WTC11 (cell line): ENCODE results near the gene ARPC1A. TPM values are rescaled to one million over a fixed set of nuclear protein-coding genes. Genes with fewer than 3 reads are reported as not detected.

Experiments
- ATAC-seq: fragments of 200-7000 bp; cut with Tn5 transposase; 2 replicates; pipeline ENCODE4 v1.10.0; 2021; ENCODE audit warnings: mild to moderate bottlenecking, moderate library complexity
- CTCF ChIA-PET: fragments of 300-600 bp; sonication (Branson Sonifier 250); formaldehyde crosslinking; loops from one replicate; lab custom pipeline; 2021; ENCODE audit warnings: antibody characterized with exemption; lab: Charles Lee
- POLR2A ChIA-PET: fragments of 350-600 bp; sonication (Branson Sonifier 250); formaldehyde crosslinking; loops from one replicate; lab custom pipeline; 2021; ENCODE audit warnings: antibody characterized with exemption; lab: Charles Lee
- DNase-seq: peaks from one replicate; pipeline ENCODE4 v3.0.0; 2021; ENCODE audit warnings: low spot score
- H3K27ac Mint-ChIP-seq: 2 replicates; pipeline ENCODE4 v1.8.0; 2021; ENCODE audit warnings: mixed read lengths
- H3K27me3 Mint-ChIP-seq: 2 replicates; pipeline ENCODE4 v1.8.0; 2021; ENCODE audit warnings: low read depth, mild to moderate bottlenecking, moderate library complexity, mixed read lengths
- H3K36me3 Mint-ChIP-seq: 2 replicates; pipeline ENCODE4 v1.8.0; 2021; ENCODE audit warnings: mixed read lengths
- H3K4me1 Mint-ChIP-seq: 2 replicates; pipeline ENCODE4 v1.8.0; 2022; ENCODE audit warnings: mixed read lengths
- H3K4me3 Mint-ChIP-seq: 2 replicates; pipeline ENCODE4 v1.8.0; 2021; ENCODE audit warnings: mild to moderate bottlenecking, moderate library complexity, mixed read lengths
- H3K9me3 Mint-ChIP-seq: 2 replicates; pipeline ENCODE4 v1.8.0; 2021; ENCODE audit warnings: mixed read lengths
- CDX4 ChIP-seq: fragments of 250-450 bp; sonication (Bioruptor Pico); IDR thresholded peaks from 2 replicates; pipeline ENCODE4 v1.9.0; 2021; ENCODE audit warnings: moderate library complexity, mild to moderate bottlenecking, inconsistent platforms, borderline replicate concordance
- ETV6 ChIP-seq: sonication (generic); formaldehyde crosslinking; IDR thresholded peaks from 2 replicates; pipeline ENCODE4 v1.8.1; 2022; ENCODE audit warnings: mild to moderate bottlenecking, missing genetic modification reagents
- FOXJ3 ChIP-seq: sonication (generic); formaldehyde crosslinking; IDR thresholded peaks from 2 replicates; pipeline ENCODE4 v1.9.0; 2021; ENCODE audit warnings: missing genetic modification reagents, mild to moderate bottlenecking, borderline replicate concordance
- GABPB1 ChIP-seq: sonication (generic); formaldehyde crosslinking; IDR thresholded peaks from 2 replicates; pipeline ENCODE4 v1.8.1; 2023; ENCODE audit warnings: mild to moderate bottlenecking, missing genetic modification reagents
- HMGA2 ChIP-seq: fragments of 250-450 bp; sonication (Bioruptor Pico); IDR thresholded peaks from 2 replicates; pipeline ENCODE4 v1.4.0; 2021; ENCODE audit warnings: mild to moderate bottlenecking, moderate library complexity
- HMGXB4 ChIP-seq: sonication (generic); formaldehyde crosslinking; IDR thresholded peaks from 2 replicates; pipeline ENCODE4 v1.8.1; 2023; ENCODE audit warnings: mild to moderate bottlenecking, moderate library complexity, missing genetic modification reagents
- MYBL2 ChIP-seq: sonication (generic); formaldehyde crosslinking; IDR thresholded peaks from 2 replicates; pipeline ENCODE4 v1.8.1; 2023; ENCODE audit warnings: mild to moderate bottlenecking, moderate library complexity, missing genetic modification reagents
- NR2C2 ChIP-seq: sonication (generic); formaldehyde crosslinking; IDR thresholded peaks from 2 replicates; pipeline ENCODE4 v1.8.0; 2022; ENCODE audit warnings: mild to moderate bottlenecking, missing genetic modification reagents
- PRDM15 ChIP-seq: sonication (generic); formaldehyde crosslinking; IDR thresholded peaks from 2 replicates; pipeline ENCODE4 v1.8.0; 2022; ENCODE audit warnings: missing genetic modification reagents
- SMAD3 ChIP-seq: sonication (generic); formaldehyde crosslinking; IDR thresholded peaks from 2 replicates; pipeline ENCODE4 v1.8.0; 2022; ENCODE audit warnings: missing genetic modification reagents, mild to moderate bottlenecking, borderline replicate concordance
- SOX15 ChIP-seq: fragments of 250-450 bp; sonication (Bioruptor Pico); IDR thresholded peaks from 2 replicates; pipeline ENCODE4 v1.9.0; 2021; ENCODE audit warnings: mild to moderate bottlenecking
- TEAD1 ChIP-seq: sonication (generic); formaldehyde crosslinking; IDR thresholded peaks from 2 replicates; pipeline ENCODE4 v1.8.0; 2022; ENCODE audit warnings: mild to moderate bottlenecking, missing genetic modification reagents
- TP53 ChIP-seq: sonication (generic); formaldehyde crosslinking; IDR thresholded peaks from 2 replicates; pipeline ENCODE4 v1.8.1; 2023; ENCODE audit warnings: mild to moderate bottlenecking, missing genetic modification reagents
- ZNF263 ChIP-seq: sonication (generic); formaldehyde crosslinking; IDR thresholded peaks from 2 replicates; pipeline ENCODE4 v1.8.1; 2022; ENCODE audit warnings: low read depth, mild to moderate bottlenecking, moderate library complexity, missing genetic modification reagents
- ZNF396 ChIP-seq: fragments of 250-450 bp; sonication (Bioruptor Pico); IDR thresholded peaks from 2 replicates; pipeline ENCODE4 v1.8.0; 2021; ENCODE audit warnings: mild to moderate bottlenecking, moderate library complexity, borderline replicate concordance
- ZNF416 ChIP-seq: fragments of 250-450 bp; sonication (Bioruptor Pico); IDR thresholded peaks from 2 replicates; pipeline ENCODE4 v1.9.0; 2021; ENCODE audit warnings: mild to moderate bottlenecking, inconsistent platforms
- total RNA-seq: library from RNA; stranded (reverse); gene quantifications from 3 replicates; pipeline ENCODE4 v1.2.3, GENCODE V29; 2021
- TF ChIP-seq, protein P1 (sequence below): sonication (generic); formaldehyde crosslinking; IDR thresholded peaks from 2 replicates; pipeline ENCODE4 v1.8.0; 2022; ENCODE audit warnings: mild to moderate bottlenecking, missing genetic modification reagents
- TF ChIP-seq, protein P2 (sequence below): sonication (generic); formaldehyde crosslinking; conservative IDR thresholded peaks from 2 replicates; pipeline ENCODE4 v1.8.1; 2023; ENCODE audit warnings: mild to moderate bottlenecking, low read depth, missing genetic modification reagents, moderate library complexity
- TF ChIP-seq, protein P3 (sequence below): sonication (generic); formaldehyde crosslinking; IDR thresholded peaks from 2 replicates; pipeline ENCODE4 v1.8.1; 2022; ENCODE audit warnings: low read depth, mild to moderate bottlenecking, moderate library complexity, missing genetic modification reagents, borderline replicate concordance
- TF ChIP-seq, protein P4 (sequence below): sonication (generic); formaldehyde crosslinking; IDR thresholded peaks from 2 replicates; pipeline ENCODE4 v1.8.1; 2023; ENCODE audit warnings: mild to moderate bottlenecking, missing genetic modification reagents

ARPC1A gene
- total RNA-seq, 1 experiment from 2014 or later, result 149 TPM

DNA sequence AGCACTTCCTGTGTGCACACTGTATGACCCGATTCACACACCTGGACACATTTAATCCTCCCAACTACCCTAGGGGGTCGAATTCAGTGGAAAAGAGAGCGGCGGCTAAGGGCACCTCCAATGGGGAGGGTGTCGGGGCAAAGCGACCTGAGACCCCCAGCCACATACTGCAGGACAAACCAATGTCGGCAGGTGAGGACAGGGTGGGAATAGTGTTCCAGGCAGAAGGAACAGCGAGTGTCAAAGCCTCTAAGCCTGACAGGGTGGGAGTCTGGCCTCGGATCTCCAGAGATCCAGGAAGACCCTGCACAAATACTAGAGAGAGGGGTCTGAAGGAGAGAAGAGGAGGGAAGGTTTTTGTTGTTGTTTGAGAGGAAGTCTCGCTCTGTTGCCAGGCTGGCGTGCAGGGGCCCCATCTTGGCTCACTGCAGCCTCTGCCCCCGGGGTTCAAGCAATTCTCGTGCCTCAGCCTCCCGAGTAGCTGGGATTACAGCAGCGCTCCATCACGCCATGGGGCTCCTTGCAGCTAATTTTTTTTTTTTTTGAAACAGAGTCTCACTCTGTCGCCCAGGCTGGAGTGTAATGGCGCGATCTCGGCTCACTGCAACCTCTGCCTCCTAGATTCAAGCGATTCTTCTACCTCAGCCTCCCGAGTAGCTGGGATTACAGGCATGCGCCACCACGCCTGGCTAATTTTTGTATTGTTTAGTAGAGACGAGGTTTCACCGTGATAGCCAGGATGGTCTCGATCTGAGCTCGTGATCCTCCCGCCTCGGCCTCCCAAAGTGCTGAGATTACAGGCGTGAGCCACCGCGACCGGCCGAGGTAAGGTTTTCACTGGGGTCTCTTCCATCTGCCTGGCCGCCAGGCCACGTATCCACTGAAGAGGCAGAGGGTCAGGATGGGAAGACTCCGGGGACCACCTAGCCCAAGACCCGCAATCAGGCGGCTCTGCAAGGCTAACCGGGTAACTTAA, 47.7 kb downstream of the ARPC1A start (continued):
- TF ChIP-seq CDX4 (CRISPR knock-in tag) (no peak), HMGA2 (CRISPR knock-in tag) (no peak), FOXJ3 (CRISPR knock-in tag) (no peak), TP53 (CRISPR knock-in tag) (no peak), SOX15 (CRISPR knock-in tag) (no peak), ZNF263 (CRISPR knock-in tag) (no peak), GABPB1 (CRISPR knock-in tag) (no peak), ETV6 (CRISPR knock-in tag) (no peak), NR2C2 (no peak)
- TF ChIP-seq, protein P1, sequence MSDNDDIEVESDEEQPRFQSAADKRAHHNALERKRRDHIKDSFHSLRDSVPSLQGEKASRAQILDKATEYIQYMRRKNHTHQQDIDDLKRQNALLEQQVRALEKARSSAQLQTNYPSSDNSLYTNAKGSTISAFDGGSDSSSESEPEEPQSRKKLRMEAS (CRISPR knock-in tag), result no peak
- TF ChIP-seq, protein P2, sequence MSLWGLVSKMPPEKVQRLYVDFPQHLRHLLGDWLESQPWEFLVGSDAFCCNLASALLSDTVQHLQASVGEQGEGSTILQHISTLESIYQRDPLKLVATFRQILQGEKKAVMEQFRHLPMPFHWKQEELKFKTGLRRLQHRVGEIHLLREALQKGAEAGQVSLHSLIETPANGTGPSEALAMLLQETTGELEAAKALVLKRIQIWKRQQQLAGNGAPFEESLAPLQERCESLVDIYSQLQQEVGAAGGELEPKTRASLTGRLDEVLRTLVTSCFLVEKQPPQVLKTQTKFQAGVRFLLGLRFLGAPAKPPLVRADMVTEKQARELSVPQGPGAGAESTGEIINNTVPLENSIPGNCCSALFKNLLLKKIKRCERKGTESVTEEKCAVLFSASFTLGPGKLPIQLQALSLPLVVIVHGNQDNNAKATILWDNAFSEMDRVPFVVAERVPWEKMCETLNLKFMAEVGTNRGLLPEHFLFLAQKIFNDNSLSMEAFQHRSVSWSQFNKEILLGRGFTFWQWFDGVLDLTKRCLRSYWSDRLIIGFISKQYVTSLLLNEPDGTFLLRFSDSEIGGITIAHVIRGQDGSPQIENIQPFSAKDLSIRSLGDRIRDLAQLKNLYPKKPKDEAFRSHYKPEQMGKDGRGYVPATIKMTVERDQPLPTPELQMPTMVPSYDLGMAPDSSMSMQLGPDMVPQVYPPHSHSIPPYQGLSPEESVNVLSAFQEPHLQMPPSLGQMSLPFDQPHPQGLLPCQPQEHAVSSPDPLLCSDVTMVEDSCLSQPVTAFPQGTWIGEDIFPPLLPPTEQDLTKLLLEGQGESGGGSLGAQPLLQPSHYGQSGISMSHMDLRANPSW, result no peak

GRCh38 chr7:99374111-99375064, 48.7 kb downstream of the ARPC1A start, which contains the start of gene ARPC1B:
TSS of gene ARPC1B (plus strand) at chr7:99374730. CDS start at chr7:99385715, 10,985 bp downstream.
- ATAC-seq (peak; percentile 74), DNase-seq (peak; percentile 74)
- H3K4me3 Mint-ChIP-seq, result peak within 1 kb of the TSS; percentile 84
- no peaks in the 10 kb centered on the region for H3K9me3 Mint-ChIP-seq
- CTCF ChIA-PET, result interaction anchor here (0.6 to 2.7 kb wide), 8 partner anchors 9 to 1075 kb away, joined by 3 to 11 read pairs (median 4); partner anchors contain the start of gene GAL3ST4
- peaks cover 15% of the 10 kb centered on the region for H3K4me1 Mint-ChIP-seq
- POLR2A ChIA-PET, result interaction anchor here (0.5 to 1.0 kb wide), 7 partner anchors 18 to 358 kb away, joined by 3 to 14 read pairs (median 3); partner anchors contain the start of genes BUD31 and PDAP1
- H3K36me3 Mint-ChIP-seq, result peaks cover 11% of the 10 kb centered on the region
- H3K27me3 Mint-ChIP-seq, result peaks cover 12% of the 10 kb centered on the region
- H3K27ac Mint-ChIP-seq, result 0 out of 2 replicates have a peak within 1 kb of the TSS, but pooled peaks have one; percentile 65
- TF ChIP-seq PRDM15 (no peak), HMGXB4 (CRISPR knock-in tag) (peak; percentile 47; the same call in 1 of the 2 replicates), MYBL2 (CRISPR knock-in tag) (0 out of 2 replicates have a peak, but pooled peaks have one; percentile 78), TEAD1 (CRISPR knock-in tag) (peak; percentile 70; the same call in 1 of the 2 replicates), ZNF396 (no peak), ZNF416 (CRISPR knock-in tag) (no peak), SMAD3 (no peak)
- TF ChIP-seq, protein P1 (CRISPR knock-in tag), result 0 out of 2 replicates have a peak, but pooled peaks have one; percentile 42
- TF ChIP-seq, protein P3, sequence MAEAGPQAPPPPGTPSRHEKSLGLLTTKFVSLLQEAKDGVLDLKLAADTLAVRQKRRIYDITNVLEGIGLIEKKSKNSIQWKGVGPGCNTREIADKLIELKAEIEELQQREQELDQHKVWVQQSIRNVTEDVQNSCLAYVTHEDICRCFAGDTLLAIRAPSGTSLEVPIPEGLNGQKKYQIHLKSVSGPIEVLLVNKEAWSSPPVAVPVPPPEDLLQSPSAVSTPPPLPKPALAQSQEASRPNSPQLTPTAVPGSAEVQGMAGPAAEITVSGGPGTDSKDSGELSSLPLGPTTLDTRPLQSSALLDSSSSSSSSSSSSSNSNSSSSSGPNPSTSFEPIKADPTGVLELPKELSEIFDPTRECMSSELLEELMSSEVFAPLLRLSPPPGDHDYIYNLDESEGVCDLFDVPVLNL (CRISPR knock-in tag), result peak; percentile 55; the same call in 1 of the 2 replicates
- TF ChIP-seq, protein P4, sequence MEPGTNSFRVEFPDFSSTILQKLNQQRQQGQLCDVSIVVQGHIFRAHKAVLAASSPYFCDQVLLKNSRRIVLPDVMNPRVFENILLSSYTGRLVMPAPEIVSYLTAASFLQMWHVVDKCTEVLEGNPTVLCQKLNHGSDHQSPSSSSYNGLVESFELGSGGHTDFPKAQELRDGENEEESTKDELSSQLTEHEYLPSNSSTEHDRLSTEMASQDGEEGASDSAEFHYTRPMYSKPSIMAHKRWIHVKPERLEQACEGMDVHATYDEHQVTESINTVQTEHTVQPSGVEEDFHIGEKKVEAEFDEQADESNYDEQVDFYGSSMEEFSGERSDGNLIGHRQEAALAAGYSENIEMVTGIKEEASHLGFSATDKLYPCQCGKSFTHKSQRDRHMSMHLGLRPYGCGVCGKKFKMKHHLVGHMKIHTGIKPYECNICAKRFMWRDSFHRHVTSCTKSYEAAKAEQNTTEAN (CRISPR knock-in tag), result 0 out of 2 replicates have a peak, but pooled peaks have one; percentile 55
